GM13977 (cell line): Measurements from ENCODE around the gene TFR2.
"Not testable (repeated sequence)": the region's sequence is repeated elsewhere in the genome, so short reads cannot be mapped to it uniquely, and the experiment has no call there.

ENCODE experiments used
- DNase-seq: peaks from one replicate; pipeline ENCODE4 v3.0.0; 2012; ENCODE audit warnings: low spot score
- in situ Hi-C: fragments of 300-500 bp; cut with MboI; formaldehyde crosslinking; loops from one replicate; pipeline ENCODE4 v1.12.0; 2022; ENCODE audit warnings: low sequenced_read_pairs, low pct_unique_long_range_greater_than_20kb, mixed read lengths, inconsistent platforms; ENCODE audit not compliant: unreplicated experiment
- TF ChIP-seq, protein P1 (sequence below): IDR thresholded peaks from 2 replicates; pipeline ENCODE4 v1.5.1; 2012; ENCODE audit warnings: mild to moderate bottlenecking, control low read depth; ENCODE audit not compliant: insufficient read depth; ENCODE audit errors: extremely low read depth, missing control alignments

TFR2 gene

DNA sequence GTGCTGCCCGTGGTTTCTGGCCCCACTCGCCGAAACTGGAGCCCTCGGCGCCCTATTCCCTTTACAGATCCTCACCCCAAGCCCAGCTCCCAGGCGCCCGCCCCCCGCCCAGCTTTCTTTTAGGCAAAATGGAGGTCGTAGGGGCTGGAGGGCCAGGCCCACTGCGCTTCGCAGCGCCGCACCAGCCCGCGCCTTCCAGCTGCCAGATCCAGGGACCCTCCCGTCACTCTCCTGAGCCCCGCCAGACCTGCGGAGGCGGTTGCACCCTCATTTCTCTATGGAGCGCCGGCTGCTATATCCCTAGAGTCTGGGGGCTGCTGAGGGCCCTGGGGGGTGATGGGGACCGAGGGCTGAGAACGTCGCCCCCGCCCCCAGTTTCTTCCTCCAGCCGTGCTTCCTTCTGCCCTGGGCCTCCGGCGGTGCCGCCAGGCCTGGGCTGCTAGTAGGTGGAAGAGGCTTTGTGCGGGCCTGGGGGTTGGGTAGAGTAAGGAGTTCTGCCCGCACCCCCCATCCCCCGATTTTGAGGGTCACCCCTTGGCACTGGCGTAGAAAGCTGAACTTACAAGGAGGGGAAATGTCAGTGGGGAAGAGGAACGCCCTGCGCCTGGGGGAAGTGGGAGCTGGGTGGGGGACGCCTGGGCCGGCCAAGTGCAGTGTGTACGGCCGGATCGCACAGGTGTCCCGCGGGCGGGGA, 33.2 kb upstream of the TFR2 start:
- in situ Hi-C loops: no loop called here
- TF ChIP-seq, protein P1, sequence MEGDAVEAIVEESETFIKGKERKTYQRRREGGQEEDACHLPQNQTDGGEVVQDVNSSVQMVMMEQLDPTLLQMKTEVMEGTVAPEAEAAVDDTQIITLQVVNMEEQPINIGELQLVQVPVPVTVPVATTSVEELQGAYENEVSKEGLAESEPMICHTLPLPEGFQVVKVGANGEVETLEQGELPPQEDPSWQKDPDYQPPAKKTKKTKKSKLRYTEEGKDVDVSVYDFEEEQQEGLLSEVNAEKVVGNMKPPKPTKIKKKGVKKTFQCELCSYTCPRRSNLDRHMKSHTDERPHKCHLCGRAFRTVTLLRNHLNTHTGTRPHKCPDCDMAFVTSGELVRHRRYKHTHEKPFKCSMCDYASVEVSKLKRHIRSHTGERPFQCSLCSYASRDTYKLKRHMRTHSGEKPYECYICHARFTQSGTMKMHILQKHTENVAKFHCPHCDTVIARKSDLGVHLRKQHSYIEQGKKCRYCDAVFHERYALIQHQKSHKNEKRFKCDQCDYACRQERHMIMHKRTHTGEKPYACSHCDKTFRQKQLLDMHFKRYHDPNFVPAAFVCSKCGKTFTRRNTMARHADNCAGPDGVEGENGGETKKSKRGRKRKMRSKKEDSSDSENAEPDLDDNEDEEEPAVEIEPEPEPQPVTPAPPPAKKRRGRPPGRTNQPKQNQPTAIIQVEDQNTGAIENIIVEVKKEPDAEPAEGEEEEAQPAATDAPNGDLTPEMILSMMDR: no peak
- DNase-seq: peak; percentile 36

DNA sequence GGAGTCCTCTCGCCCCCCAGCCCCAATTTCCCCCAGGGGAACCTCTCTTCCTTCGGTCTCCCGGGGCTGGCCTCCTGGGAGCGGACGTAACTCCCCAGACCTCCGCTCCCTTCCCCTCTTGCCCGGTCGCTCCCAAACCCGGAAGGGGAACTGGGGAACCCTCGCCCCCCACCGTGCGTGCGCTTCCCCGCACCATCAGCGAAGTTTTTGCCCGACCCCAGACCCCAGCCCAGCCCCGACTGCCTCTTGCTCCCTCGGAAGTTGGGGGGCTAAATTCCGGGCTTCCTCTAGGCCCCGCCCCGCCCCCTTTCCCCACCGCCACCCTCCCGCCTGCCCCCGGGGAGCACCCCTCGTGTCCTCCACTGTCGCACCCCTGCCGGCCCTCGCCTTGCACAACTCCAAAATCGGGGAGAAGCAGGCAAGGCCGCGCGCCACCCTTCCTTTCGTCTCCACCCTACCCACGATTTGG, 32.6 kb upstream of the TFR2 start:
- in situ Hi-C loops: no loop called here
- DNase-seq: no peak
- TF ChIP-seq, protein P1: no peak

DNA sequence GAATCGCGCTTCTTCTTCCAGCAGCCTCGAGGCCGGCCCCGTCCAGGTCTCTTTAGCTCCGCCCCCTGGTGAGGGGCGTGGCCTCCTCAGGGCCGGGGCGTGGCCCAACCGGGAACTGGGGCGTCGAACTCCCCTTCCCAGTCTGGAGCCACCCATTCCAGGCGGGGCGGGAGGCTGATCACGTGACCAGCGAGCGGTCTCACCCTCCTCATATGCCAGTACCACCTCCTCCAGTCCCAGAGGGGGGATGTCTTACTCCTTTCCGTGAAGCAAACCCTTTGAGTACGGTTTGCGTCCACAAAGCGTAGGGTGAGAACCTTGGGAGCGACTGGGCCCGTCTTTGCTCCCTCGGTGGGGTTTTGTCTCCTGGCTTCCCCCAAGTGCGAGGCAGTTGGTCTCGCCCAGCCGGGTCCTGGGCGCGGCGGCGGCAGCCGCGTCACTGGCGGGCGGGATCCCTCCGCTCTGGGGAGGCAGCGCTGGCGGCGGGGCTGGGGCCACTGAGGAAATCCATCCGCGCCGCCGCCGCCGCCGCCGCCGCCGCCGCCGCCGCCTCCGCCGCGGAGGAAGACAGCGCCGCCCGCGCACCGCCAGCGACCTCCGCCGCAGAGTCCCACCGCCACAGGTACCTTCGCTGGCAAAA, 32.1 kb upstream of the TFR2 start, which contains the start of gene GNB2:
TSS of gene GNB2 (plus strand) at position 439 of the 640 bp plus-strand sequence. CDS start 2,526 bp downstream, outside the sequence.
- peak; percentile 97 for DNase-seq
- TF ChIP-seq, protein P1: no peak
- in situ Hi-C loops: no loop called here

DNA sequence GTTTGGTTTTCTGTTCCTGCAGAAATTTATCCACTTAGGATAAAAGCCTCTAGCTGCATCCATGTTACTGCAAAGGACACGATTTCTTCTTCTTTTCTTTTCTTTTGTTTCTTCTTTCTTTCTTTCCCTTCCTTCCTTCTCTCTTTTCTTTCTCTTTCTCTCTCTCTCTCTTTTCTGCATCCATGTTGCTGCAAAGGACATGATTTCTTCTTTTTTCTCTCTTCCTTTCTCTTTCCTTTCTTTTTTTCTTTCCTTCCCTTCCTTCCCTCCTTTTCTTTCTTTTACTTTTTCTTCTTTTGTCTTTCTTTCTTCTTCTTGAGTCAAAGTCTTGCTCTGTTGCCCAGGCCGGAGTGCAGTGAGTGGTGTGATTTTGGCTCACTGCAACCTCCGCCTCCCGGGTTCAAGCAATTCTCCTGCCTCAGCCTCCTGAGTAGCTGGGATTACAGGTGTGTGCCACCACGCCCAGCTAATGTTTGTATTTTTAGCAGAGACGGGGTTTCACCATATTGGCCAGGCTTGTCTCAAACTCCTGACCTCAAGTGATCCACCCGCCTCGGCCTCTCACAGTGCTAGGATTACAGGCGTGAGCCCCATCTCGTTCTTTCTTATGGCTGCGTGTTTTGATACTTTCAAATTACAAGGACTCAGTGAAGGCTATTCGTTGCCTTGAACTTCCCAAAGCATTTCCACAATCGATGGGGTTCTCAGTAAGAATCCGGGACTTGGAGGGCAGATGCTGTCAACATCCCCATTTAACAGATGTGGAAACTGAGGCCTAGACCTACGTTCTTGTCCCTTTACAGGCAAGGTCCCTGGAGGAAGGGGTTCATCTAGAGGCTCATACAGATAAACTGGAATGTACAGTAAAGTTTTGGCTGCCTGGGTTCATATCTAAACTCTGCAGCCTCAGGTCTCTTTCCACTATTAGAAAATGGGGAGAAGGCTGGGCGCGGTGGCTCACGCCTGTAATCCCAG, 30.3 kb upstream of the TFR2 start:
- DNase-seq: no peak
- TF ChIP-seq, protein P1: no peak
- in situ Hi-C loops: no loop called here

DNA sequence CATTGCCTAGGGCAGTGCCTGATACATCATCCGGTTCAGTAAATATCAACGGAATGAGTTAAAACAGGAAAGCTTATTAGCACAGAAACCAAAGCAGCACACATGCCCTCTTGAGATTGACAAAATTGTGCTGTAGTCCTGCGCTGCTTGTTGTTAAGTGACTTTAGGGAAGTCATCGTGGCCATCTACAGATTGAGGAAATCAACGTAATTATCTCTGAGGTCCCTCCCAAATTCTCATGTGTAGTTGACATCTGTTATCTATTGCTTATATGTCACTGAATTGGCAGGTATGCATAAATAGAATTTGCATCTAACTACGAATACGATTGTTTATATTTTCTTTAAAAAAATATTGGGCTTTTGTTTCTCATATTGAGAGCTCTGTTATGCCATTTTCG, 28.7 kb upstream of the TFR2 start:
- in situ Hi-C loops: no loop called here
- TF ChIP-seq, protein P1: no peak
- no peak for DNase-seq

DNA sequence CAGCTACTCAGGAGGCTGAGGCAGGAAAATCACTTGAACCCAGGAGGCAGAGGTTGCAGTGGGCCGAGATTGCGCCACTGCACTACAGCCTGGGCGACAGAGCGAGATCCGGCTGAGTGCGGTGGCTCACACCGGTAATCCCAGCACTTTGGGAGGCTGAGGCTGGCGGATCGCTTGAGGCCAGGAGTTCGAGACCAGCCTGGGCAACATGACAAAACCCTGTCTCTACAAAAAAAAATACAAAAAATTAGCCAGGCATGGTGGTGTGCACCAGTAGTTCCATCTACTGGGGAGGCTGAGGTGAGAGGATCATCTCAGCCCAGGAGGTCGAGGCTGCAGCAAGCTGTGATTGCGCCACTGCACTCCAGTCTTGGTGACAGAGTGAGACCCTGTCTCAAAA, 27.8 kb upstream of the TFR2 start:
- in situ Hi-C loops, DNase-seq: not testable (repeated sequence)
